Ammon's horn (tissue), 1 donor: ENCODE measurements around the gene PKP3.
A peak's percentile ranks its signal among the peaks of the same experiment; 100 is the strongest.
"Not testable (repeated sequence)": the region's sequence is repeated elsewhere in the genome, so short reads cannot be mapped to it uniquely, and the experiment has no call there.

Experiments used
- DNase-seq: peaks from one replicate; pipeline ENCODE4 v3.0.0-alpha.2; 2016; ENCODE audit warnings: low spot score

The PKP3 gene

GRCh38 chr11:394034-394857 lies at the start of gene PKP3:
Gene PKP3 (plus strand): TSS chr11:394209. CDS start chr11:394293, 84 bp downstream.
- no peak for DNase-seq

DNA sequence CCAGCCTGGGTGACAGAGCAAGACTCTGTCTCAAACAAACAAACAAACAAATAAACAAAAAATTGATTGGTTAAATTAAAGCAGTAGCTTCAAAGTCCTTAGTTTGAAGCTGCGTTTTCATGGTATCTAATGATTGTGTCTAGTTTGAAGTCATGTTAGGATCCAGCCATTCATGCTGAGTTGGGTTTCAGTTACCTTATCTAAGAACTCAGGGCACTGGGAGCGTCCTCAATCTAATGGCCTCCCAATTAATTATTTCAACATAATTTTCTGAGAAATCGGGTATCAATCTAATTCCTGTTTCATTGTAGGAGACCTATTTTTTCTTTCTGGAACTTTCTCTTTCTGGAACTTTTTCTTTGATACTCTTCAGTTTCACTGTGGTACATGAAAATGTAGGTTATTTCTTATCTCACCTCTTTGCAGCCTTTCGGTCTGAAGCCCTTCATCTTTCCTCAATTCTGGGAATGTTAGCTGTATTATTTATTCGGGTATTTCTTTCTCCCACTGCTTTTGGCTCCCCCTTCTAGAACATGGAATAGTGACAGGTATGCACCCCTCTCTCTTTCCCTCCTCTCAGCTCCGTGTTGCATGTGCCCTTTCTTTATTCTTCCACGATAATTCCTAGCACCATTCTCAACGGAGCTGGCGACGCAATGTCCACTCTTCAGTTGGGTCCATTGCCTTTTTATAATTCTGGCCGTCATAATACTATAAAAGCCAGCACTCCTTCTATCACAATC lies 49.0 kb upstream of the PKP3 start:
- DNase-seq: no peak

DNA sequence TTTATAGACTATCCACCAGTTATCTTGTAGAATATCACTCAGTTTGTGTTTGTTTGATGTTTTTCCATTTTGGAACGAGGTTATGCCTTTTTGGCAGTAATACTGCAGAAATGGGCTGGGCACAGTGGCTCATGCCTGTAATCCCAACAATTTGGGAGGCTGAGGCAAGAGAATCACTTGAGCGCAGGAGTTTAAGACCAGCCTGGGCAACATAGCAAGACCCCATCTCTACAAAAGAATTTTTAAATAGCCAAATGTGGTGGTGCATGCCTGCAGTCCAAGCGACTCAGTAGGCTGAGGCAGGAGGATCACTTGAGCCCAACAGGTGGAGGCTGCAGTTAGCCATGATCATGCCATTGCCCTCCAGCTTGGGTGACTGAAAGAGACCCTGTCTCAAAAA lies 47.5 kb upstream of the PKP3 start:
- DNase-seq: no peak

GRCh38 chr11:349270-349954 lies 44.6 kb upstream of the PKP3 start:
- DNase-seq: not testable (repeated sequence)

GRCh38 chr11:350033-350722 lies 43.8 kb upstream of the PKP3 start:
- DNase-seq: not testable (repeated sequence)

- no peak for DNase-seq
These were observed 43.2 kb upstream of the PKP3 start for GRCh38 chr11:350723-351255.

DNA sequence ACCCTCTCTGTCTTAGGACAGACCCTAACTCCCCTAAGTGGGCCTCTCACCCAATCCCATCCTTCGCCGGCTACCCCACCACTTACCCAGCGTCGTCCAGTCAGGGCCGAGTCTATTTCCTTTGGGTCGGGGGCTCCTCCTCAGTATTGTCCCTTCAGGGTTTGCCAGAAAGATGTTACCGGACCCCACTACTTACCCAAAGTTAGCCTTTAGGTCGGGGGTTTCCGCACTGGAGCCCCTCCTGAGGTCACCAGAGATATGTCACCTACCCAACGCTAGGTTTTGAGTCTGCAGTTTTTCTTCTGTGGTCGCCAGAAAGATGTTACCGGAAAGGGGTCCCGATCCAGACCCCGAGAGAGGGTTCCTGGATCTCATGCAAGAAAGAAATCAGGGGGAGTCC lies 42.6 kb upstream of the PKP3 start:
- DNase-seq: no peak

DNA sequence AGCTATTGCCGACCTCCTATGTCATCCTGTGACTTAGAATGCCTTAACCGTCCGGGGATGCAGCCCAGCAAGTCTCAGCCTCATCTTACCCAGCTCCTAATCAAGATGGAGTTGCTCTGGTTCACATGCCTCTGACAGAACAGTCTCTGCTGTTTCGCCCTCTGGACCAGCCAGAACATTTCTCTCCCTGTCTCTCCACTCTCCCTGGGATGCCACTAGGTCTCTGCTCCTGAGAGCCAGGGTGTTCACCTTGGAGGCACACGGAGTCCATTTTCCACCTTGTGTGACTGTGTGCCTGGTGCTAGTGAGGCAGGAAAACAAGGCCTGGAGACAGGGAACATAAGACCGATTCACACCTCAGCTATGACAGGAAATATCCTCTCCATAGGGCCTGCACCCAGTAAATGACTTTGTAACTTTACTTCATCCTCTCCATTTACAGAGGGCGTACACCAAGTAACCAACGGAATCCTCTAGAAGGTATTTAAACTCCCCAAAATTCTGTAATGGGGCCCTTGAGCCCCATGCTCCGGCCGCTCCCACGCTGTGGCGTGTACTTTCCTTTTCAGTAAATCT lies 41.5 kb upstream of the PKP3 start:
- no peak for DNase-seq

GRCh38 chr11:353179-353873 lies 40.7 kb upstream of the PKP3 start:
- peak; percentile 81 for DNase-seq

DNA sequence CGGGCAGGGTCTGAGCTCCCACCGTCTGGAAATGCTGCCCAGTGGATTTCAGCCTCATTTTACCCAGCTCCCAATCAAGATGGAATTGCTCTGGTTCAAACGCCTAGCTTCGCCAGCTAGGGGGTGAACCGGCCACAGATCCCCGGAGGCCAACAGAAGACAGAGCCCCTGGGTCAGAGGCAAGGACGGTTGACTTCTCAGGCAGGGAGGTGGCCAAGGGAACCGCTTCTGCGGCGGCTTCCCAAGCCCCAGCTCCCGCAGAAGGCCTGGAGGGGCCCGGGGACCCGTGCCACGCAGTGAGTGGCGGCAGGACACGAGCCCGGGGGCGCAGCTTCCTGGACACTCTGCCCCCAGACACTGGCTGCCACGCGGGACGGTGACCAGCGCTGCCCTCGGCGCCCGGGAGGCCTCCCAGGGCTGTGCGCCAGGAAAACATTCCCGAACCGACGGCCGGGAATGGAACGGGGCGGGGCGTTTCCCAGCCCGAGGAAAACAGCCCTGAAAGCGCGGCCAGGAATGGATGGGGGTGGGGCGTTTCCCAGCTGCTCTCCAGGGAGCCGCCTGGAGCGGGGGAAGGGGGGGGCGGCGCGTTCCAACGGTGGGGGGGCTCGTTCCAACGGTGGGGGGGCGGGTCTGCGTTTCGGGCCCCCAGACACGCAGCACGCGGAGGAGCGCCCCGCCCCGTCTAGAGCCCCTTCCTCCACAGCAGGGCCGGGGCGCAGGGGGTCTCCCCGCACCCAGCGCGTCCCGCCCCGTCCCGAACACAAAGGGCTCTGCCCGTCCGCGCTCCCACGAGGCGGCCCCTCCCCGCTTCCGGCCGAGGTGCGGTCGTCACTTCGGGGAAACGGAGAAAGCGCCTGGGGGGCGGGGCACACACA lies 38.2 kb upstream of the PKP3 start:
- DNase-seq: peak; percentile 68

DNA sequence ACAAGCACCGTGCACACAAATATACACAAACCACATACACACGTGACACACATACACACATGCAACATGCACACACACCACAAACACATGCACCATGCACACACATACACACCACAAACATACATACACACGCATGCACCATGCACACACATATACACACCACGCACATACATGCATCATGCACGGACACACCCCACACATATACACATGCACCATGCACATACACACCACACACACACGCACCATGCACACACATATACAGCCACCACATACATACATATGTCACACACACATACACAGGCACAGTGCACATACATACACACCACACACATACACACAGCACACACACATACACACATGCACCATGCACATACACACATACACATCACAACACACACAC lies 37.4 kb upstream of the PKP3 start:
- DNase-seq: no peak

DNA sequence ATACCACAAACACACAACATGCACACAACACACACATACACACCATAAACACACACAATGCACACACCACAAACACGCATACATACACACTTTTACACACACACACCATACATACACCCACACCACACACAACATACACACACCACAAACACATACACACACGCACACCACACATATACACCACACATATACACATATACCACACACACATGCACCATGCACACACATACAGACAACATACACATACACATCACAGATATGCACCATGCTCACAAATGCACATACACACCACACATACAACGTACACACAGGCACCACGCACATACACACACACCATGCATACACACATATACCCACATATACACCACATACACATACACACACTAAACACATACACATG lies 36.4 kb upstream of the PKP3 start:
- no peak for DNase-seq

DNA sequence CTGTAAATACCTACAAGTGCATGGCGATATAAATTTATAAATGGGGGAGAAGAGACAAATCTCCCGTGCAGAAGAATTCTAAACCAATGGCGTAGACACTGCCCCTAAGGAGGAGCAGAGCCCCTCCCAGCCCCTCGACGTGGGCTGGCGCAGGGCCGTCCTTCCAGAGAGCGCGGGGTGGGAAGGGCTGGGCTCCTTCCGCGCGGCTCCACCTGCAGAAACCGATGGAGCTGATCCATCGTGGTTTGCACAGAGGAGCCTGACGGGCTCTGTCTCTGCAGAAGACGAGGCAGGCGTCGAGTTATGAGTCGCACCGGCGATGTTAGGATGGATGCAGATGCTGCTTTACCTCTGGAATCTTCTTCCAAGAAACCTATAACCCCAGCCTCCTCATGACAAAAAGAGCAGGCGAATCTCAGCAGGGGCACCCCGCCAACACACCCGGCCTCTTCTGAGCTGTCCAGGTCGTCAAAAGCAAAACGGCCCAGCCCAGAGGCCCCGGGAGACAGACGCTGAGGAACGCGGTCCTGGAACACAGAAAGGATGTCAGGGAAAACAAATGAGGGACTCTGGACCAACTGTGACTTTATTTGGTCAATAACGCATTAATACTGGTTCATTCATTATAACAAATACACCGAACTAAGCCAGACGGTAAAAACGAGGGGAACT lies 35.7 kb upstream of the PKP3 start:
- DNase-seq: no peak

DNA sequence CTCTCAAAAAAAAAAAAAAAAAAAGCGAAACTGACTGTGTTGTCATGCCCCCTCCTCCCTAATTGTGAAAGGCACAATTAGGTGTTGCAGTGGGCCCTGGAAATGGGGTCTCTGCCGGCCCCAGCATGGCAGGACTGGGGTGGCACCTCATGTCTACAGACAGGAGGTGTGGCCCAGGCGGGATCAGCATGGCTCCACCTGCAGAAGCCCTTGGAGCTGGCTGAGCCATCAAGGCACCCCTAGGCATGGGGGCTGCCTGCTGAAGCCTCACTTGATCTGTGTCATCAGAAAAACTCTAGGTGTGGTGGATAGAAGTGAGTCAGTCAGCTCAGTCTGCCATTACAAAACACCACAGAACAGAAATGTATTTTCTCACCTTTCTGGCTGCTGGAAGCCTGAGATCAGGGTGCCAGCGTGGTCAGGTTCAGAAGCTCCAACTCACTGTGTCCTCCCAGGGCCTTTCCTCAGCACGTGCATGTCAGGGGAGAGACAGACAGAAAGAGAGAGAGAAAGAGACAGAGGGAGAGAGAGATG lies 34.8 kb upstream of the PKP3 start:
- DNase-seq: no peak

- DNase-seq: no peak
These were observed 33.4 kb upstream of the PKP3 start for GRCh38 chr11:360326-361280.

DNA sequence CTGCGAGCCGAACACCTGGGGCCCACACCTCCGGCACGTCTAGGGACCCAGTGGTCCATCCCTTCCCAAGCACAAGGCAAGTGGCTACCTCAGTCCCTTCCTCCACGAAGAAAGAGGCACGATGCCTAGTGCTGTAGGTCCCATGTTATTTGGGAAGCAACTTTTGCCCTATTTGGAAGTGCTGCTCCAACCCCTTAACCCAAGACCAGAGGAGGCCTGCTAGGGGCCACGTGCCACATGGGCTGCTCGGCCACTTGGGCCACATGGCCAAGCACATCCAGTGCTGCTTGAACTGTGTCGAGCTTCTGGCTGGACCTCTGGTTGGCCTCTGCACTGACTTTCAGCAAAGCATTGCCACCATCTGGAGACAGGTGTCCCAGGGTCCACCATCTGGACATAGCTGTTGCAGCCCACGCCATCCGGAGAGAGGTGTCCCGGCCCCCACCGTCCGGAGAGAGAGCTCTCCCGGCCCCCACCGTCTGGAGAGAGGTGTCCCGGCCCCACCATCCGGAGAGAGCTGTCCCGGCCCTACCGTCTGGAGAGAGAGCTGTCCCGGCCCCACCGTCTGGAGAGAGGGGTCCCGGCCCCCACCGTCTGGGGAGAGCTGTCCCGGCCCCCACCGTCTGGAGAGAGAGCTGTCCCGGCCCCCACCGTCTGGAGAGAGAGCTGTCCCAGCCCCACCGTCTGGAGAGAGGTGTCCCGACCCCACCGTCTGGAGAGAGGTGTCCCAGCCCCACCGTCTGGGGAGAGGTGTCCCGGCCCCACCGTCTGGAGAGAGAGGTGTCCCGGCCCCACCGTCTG lies 31.2 kb upstream of the PKP3 start:
- no peak for DNase-seq

- not testable (repeated sequence) for DNase-seq
These were observed 30.6 kb upstream of the PKP3 start for GRCh38 chr11:363443-363805.
